GM12878 (cell line): ENCODE measurements around the gene ASTN1. TPM values are rescaled to one million over a fixed set of nuclear protein-coding genes. Genes with fewer than 3 reads are reported as not detected.

Experiments used
- ATAC-seq: fragments of 200-7000 bp; cut with Tn5 transposase; 3 replicates; pipeline ENCODE4 v1.9.1; 2020; ENCODE audit warnings: mild to moderate bottlenecking, moderate library complexity
- BruUV-seq: library from RNA; stranded (reverse); fragments of 400-500 nt; replicated peaks from 2 replicates; lab custom pipeline; 2021; lab: Mats Ljungman, UMichigan
- CTCF ChIA-PET: fragments of 300-600 bp; sonication (Branson Sonifier 250); formaldehyde crosslinking; extraction: SDS; loops from one replicate; lab custom pipeline; 2021; ENCODE audit warnings: inconsistent platforms; lab: Yijun Ruan, JAX
- POLR2A ChIA-PET: fragments of 350-600 bp; formaldehyde crosslinking; extraction: SDS; loops from one replicate; lab custom pipeline; 2021; ENCODE audit warnings: inconsistent platforms; lab: Charles Lee
- RAD21 ChIA-PET: fragments of 300-600 bp; sonication (Branson Sonifier 250); formaldehyde crosslinking; loops from one replicate; lab custom pipeline; 2023; ENCODE audit warnings: antibody characterized with exemption; ENCODE audit not compliant: unreplicated experiment; lab: Charles Lee
- SMC1A ChIA-PET: fragments of 300-600 bp; sonication (Branson Sonifier 250); formaldehyde crosslinking; loops from one replicate; lab custom pipeline; 2023; ENCODE audit not compliant: unreplicated experiment, uncharacterized antibody; lab: Charles Lee
- DNase-seq: peaks from one replicate; pipeline ENCODE4 v3.0.0-alpha.2; 2011; ENCODE audit warnings: low read depth, low spot score
- FAIRE-seq: peaks from 3 replicates; lab custom pipeline; 2011; peaks lifted over from hg19 to GRCh38; lab: Jason Lieb, UNC
- H2AFZ ChIP-seq: 2 replicates; pipeline ENCODE4 v1.6.0; 2011; ENCODE audit warnings: low read depth, low read length, control low read depth; ENCODE audit not compliant: control insufficient read depth
- H3K27ac ChIP-seq: 2 replicates; pipeline ENCODE4 v1.5.1; 2011; ENCODE audit warnings: control low read depth; ENCODE audit not compliant: control insufficient read depth, insufficient read depth
- H3K27me3 ChIP-seq, 2 experiments: replicated peaks in 1 of 2; 2 replicates each; pipeline versions ENCODE4 v1.6.0 to v1.6.1; 2011; ENCODE audit warnings: low read length in 1 of 2; ENCODE audit not compliant: control insufficient read depth in 2 of 2, insufficient read depth in 2 of 2
- H3K36me3 ChIP-seq, 2 experiments: 2 replicates each; pipeline ENCODE4 v1.5.1; 2011; ENCODE audit warnings: low read length in 1 of 2; ENCODE audit not compliant: control insufficient read depth in 2 of 2, insufficient read depth in 2 of 2
- H3K4me1 ChIP-seq: 2 replicates; pipeline ENCODE4 v1.6.1; 2011; ENCODE audit warnings: mild to moderate bottlenecking, low read length, moderate library complexity, mixed read lengths; ENCODE audit not compliant: control insufficient read depth, insufficient read depth
- H3K4me2 ChIP-seq: 2 replicates; pipeline ENCODE4 v1.6.0; 2011; ENCODE audit warnings: control low read depth; ENCODE audit not compliant: control insufficient read depth, insufficient read depth
- H3K4me3 ChIP-seq: fragments of 200-600 bp; sonication (generic); 2 replicates; pipeline ENCODE4 v1.5.1; 2016
- H3K79me2 ChIP-seq: 2 replicates; pipeline ENCODE4 v1.6.0; 2011; ENCODE audit warnings: low read length; ENCODE audit not compliant: control insufficient read depth, insufficient read depth
- H3K9ac ChIP-seq: 2 replicates; pipeline ENCODE4 v1.8.0; 2011; ENCODE audit warnings: low read length, control low read depth, mixed read lengths; ENCODE audit not compliant: control insufficient read depth, insufficient read depth
- H3K9me3 ChIP-seq: replicated peaks from 3 replicates; pipeline ENCODE4 v1.5.1; 2011; ENCODE audit warnings: mild to moderate bottlenecking, low read length; ENCODE audit not compliant: control insufficient read depth, insufficient read depth
- H4K20me1 ChIP-seq: 2 replicates; pipeline ENCODE4 v1.6.0; 2011; ENCODE audit not compliant: control insufficient read depth, insufficient read depth
- CEBPB ChIP-seq, 2 experiments: fragments of 150-350 bp in 1 of 2; IDR thresholded peaks; 2 replicates each; pipeline ENCODE4 v1.6.1; 2012 to 2014; ENCODE audit warnings: low read depth in 2 of 2, low read length in 2 of 2, borderline replicate concordance in 1 of 2, inconsistent platforms in 1 of 2
- HCFC1 ChIP-seq: fragments of 150-350 bp; IDR thresholded peaks from 2 replicates; pipeline ENCODE4 v1.6.1; 2014; ENCODE audit warnings: low read length
- ZNF24 ChIP-seq: fragments of 450-650 bp; IDR thresholded peaks from 2 replicates; pipeline ENCODE4 v1.6.1; 2017; ENCODE audit warnings: antibody characterized with exemption, mild to moderate bottlenecking
- WGBS: methylation state at CpG from one replicate; pipeline ENCODE4 v1.1.6; 2016; ENCODE audit warnings: low lambda C conversion rate; ENCODE audit not compliant: insufficient replicate concordance, insufficient coverage; ENCODE audit errors: missing lambda C conversion rate; 5-methylcytosine and 5-hydroxymethylcytosine counted together
- in situ Hi-C: fragments of 300-500 bp; cut with MboI; formaldehyde crosslinking; loops from 9 replicates; pipeline ENCODE4 v1.14.3; 2018; ENCODE audit warnings: mixed read lengths
- intact Hi-C: fragments of 100-400 bp; cut with micrococcal nuclease; formaldehyde crosslinking; loops from one replicate; pipeline ENCODE4 v1.14.2; 2022; ENCODE audit not compliant: unreplicated experiment
- polyA plus RNA-seq, 11 experiments: library from polyadenylated mRNA; depleted of rRNA in 4 of 11; unstranded in 6 of 11; stranded (reverse) in 5 of 11; fragments of >200 nt; fragmentation: Nextera tagmentation in 4 of 11; fragmentation: Illumina TruSeq in 1 of 11; extraction: Ambion mirVana in 4 of 11; extraction: Trizol in 1 of 11; gene quantifications; 1 replicate in 1 of 11; 2 replicates in 10 of 11; pipeline versions ENCODE4 v1.2.1 to v1.2.3, GENCODE V29; 2011 to 2016; ENCODE audit warnings: inconsistent platforms in 2 of 11, missing spikeins in 2 of 11, low read depth in 1 of 11
- total RNA-seq, 4 experiments: library from RNA; depleted of rRNA in 3 of 4; stranded (reverse); fragments of >200 nt in 3 of 4; fragmentation: Illumina TruSeq in 1 of 4; extraction: Trizol in 1 of 4; gene quantifications; 2 replicates each; pipeline versions ENCODE4 v1.2.1 to v1.2.3, GENCODE V29; 2013 to 2021
- TF ChIP-seq, protein P1 (sequence below): IDR thresholded peaks from 2 replicates; pipeline ENCODE4 v1.6.1; 2011; ENCODE audit warnings: borderline replicate concordance, low read depth, mild to moderate bottlenecking, moderate library complexity, low read length; ENCODE audit not compliant: insufficient read depth, poor library complexity, severe bottlenecking
- TF ChIP-seq, protein P2 (sequence below): fragments of 450-650 bp; conservative IDR thresholded peaks from 2 replicates; pipeline ENCODE4 v1.6.1; 2017; ENCODE audit warnings: mild to moderate bottlenecking, moderate library complexity

Gene ASTN1
- total and polyA plus RNA-seq, 10 of the 15 experiments (the other 5 are each of a cell fraction or from before 2014, with no cell fraction given) = 0.04 TPM; not detected in 9

GRCh38 chr1:177011508-177011907, 153.0 kb downstream of the ASTN1 start:
- ATAC-seq (no peak), DNase-seq (no peak), FAIRE-seq (no peak)
- no TSS peak for BruUV-seq
- Histone ChIP-seq H3K79me2 (no peaks in the 10 kb centered on the region), H3K27me3 (no peaks in the 10 kb centered on the region), H3K4me3 (no peak overlapping the region), H3K36me3 (no peaks in the 10 kb centered on the region), H4K20me1 (no peaks in the 10 kb centered on the region), H3K4me2 (no peak overlapping the region), H3K4me1 (no peaks in the 10 kb centered on the region), H3K27ac (no peak overlapping the region), H2AFZ (no peak overlapping the region), H3K9ac (no peak overlapping the region), H3K9me3 (no peaks in the 10 kb centered on the region)
- TF ChIP-seq, protein P1, sequence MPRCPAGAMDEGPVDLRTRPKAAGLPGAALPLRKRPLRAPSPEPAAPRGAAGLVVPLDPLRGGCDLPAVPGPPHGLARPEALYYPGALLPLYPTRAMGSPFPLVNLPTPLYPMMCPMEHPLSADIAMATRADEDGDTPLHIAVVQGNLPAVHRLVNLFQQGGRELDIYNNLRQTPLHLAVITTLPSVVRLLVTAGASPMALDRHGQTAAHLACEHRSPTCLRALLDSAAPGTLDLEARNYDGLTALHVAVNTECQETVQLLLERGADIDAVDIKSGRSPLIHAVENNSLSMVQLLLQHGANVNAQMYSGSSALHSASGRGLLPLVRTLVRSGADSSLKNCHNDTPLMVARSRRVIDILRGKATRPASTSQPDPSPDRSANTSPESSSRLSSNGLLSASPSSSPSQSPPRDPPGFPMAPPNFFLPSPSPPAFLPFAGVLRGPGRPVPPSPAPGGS = peak; percentile 46
- TF ChIP-seq, protein P2, sequence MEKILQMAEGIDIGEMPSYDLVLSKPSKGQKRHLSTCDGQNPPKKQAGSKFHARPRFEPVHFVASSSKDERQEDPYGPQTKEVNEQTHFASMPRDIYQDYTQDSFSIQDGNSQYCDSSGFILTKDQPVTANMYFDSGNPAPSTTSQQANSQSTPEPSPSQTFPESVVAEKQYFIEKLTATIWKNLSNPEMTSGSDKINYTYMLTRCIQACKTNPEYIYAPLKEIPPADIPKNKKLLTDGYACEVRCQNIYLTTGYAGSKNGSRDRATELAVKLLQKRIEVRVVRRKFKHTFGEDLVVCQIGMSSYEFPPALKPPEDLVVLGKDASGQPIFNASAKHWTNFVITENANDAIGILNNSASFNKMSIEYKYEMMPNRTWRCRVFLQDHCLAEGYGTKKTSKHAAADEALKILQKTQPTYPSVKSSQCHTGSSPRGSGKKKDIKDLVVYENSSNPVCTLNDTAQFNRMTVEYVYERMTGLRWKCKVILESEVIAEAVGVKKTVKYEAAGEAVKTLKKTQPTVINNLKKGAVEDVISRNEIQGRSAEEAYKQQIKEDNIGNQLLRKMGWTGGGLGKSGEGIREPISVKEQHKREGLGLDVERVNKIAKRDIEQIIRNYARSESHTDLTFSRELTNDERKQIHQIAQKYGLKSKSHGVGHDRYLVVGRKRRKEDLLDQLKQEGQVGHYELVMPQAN = no peak
- ChIA-PET SMC1A (no interaction called here), POLR2A (no interaction called here), CTCF (no interaction called here), RAD21 (no interaction called here)
- in situ Hi-C loops (no loop called here), intact Hi-C loops (no loop called here)
- 6% methylated on average over 1 of the region's 1 CpG for WGBS

DNA sequence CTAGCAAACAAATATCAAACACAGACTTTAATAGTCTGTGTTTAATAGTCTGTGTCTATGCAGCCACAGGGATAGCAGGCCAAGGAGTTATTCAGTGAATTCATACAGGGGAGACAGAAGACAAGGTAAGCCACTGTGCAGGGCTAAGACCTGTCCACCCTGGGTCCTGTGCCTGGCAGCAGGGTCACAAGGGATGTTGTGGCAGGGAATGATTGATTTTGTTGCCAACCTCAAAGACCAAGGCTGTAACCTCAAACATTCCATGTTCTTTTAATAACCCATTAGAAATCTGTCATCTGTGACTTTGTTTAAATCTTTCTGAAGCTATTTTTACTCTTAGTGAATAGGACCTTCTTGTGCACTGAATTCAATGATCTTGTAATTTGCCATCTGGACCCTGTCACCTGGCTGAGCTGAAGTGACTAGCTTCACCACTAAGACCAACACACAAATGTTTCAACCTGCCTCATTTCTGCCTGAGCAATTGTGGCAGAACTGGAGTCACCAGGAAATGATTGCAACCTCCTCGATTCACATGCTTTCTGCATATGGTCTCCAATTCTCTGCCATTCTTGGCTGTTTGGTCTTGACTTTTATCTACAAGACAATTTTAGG, 154.2 kb downstream of the ASTN1 start:
- in situ Hi-C loops = no loop called here
- H3K4me2 ChIP-seq = no peak overlapping the region
- DNase-seq (no peak), ATAC-seq (no peak), FAIRE-seq (no peak)
- no peak overlapping the region for H3K9ac ChIP-seq
- no peak overlapping the region for H3K4me3 ChIP-seq
- no peaks in the 10 kb centered on the region for H3K4me1 ChIP-seq
- SMC1A ChIA-PET = no interaction called here
- TF ChIP-seq HCFC1 (no peak), ZNF24 (no peak), CEBPB (IDR thresholded peaks at IDR 0.05; ENCODE audit: borderline replicate concordance in 1 of 2, low read depth in 2 of 2, low read length in 2 of 2) (no peak)
- POLR2A ChIA-PET = no interaction called here
- 5% methylated on average over 1 of the region's 1 CpG for WGBS
- BruUV-seq = no TSS peak
- intact Hi-C loops = no loop called here
- no peaks in the 10 kb centered on the region for H3K36me3 ChIP-seq
- RAD21 ChIA-PET = no interaction called here
- H3K27me3 ChIP-seq = no peaks in the 10 kb centered on the region
- CTCF ChIA-PET = interaction anchor here (0.7 kb wide), 1 partner anchor 147 kb away, joined by 3 read pairs; no protein-coding TSS in a partner anchor
- no peaks in the 10 kb centered on the region for H4K20me1 ChIP-seq
- H3K79me2 ChIP-seq = no peaks in the 10 kb centered on the region
- no peak overlapping the region for H3K27ac ChIP-seq
- no peak overlapping the region for H2AFZ ChIP-seq
- no peaks in the 10 kb centered on the region for H3K9me3 ChIP-seq
